Naive thymus-derived CD4-positive, alpha-beta T cell (primary cell): ENCODE measurements around the gene MLKL. TPM values are rescaled to one million over a fixed set of nuclear protein-coding genes. Genes with fewer than 3 reads are reported as not detected.

Experiments
- ATAC-seq: fragments of 150-1000 bp; cut with Tn5 transposase; 2 replicates; pipeline ENCODE4 v1.10.0; 2021; ENCODE audit warnings: mild to moderate bottlenecking, moderate library complexity
- CTCF ChIA-PET: fragments of 350-600 bp; sonication (Branson Sonifier 250); formaldehyde crosslinking; loops from one replicate; lab custom pipeline; 2021; ENCODE audit warnings: antibody characterized with exemption; lab: Charles Lee
- POLR2A ChIA-PET: fragments of 350-600 bp; sonication (Branson Sonifier 250); formaldehyde crosslinking; loops from one replicate; lab custom pipeline; 2021; ENCODE audit warnings: antibody characterized with exemption, inconsistent platforms; lab: Charles Lee
- DNase-seq, 9 donors: peaks; one replicate each; pipeline versions ENCODE4 v3.0.0 to v3.0.0-alpha.2; 2020 to 2022; ENCODE audit warnings: mixed read lengths in 1 of 9
- H3K27ac ChIP-seq: one replicate; pipeline ENCODE4 v1.7.0; 2013; ENCODE audit warnings: mild to moderate bottlenecking, low read depth, low read length, moderate library complexity
- H3K27me3 ChIP-seq, 2 donors: one replicate each; pipeline ENCODE4 v1.7.0; 2013; ENCODE audit warnings: low read length in 2 of 2, mild to moderate bottlenecking in 2 of 2, moderate library complexity in 2 of 2; ENCODE audit not compliant: control insufficient read depth in 2 of 2, insufficient read depth in 2 of 2
- H3K36me3 ChIP-seq, 3 experiments: 1 replicate in 2 of 3; 2 replicates in 1 of 3; pipeline ENCODE4 v1.7.0; 2013; ENCODE audit warnings: low read length in 3 of 3, mild to moderate bottlenecking in 3 of 3, moderate library complexity in 1 of 3; ENCODE audit not compliant: insufficient read depth in 3 of 3, control insufficient read depth in 2 of 3
- H3K4me1 ChIP-seq, 2 donors: one replicate each; pipeline ENCODE4 v1.7.0; 2013; ENCODE audit warnings: low read length in 2 of 2, mild to moderate bottlenecking in 2 of 2, moderate library complexity in 1 of 2; ENCODE audit not compliant: control insufficient read depth in 2 of 2, insufficient read depth in 2 of 2
- H3K4me3 ChIP-seq: 2 replicates; pipeline ENCODE4 v1.7.0; 2013; ENCODE audit warnings: mild to moderate bottlenecking, low read length
- H3K9me3 ChIP-seq, 3 experiments: 1 replicate in 2 of 3; 2 replicates in 1 of 3; pipeline ENCODE4 v1.7.0; 2013; ENCODE audit warnings: low read length in 3 of 3; ENCODE audit not compliant: control insufficient read depth in 2 of 3
- H3K27ac Mint-ChIP-seq, 9 donors: one replicate each; pipeline ENCODE4 v1.8.0; 2020 to 2022; ENCODE audit warnings: mixed read lengths in 9 of 9, mild to moderate bottlenecking in 8 of 9, moderate library complexity in 5 of 9, inconsistent platforms in 2 of 9
- H3K27me3 Mint-ChIP-seq, 5 donors: one replicate each; pipeline ENCODE4 v1.8.0; 2021 to 2022; ENCODE audit warnings: mixed read lengths in 5 of 5, mild to moderate bottlenecking in 1 of 5
- H3K36me3 Mint-ChIP-seq, 5 donors: one replicate each; pipeline ENCODE4 v1.8.0; 2020 to 2022; ENCODE audit warnings: mixed read lengths in 5 of 5, mild to moderate bottlenecking in 3 of 5, inconsistent platforms in 1 of 5
- H3K4me1 Mint-ChIP-seq, 7 donors: one replicate each; pipeline ENCODE4 v1.8.0; 2020 to 2022; ENCODE audit warnings: mixed read lengths in 7 of 7, mild to moderate bottlenecking in 3 of 7, inconsistent platforms in 1 of 7
- H3K4me3 Mint-ChIP-seq, 10 donors: one replicate each; pipeline ENCODE4 v1.8.0; 2020 to 2022; ENCODE audit warnings: mild to moderate bottlenecking in 10 of 10, mixed read lengths in 10 of 10, moderate library complexity in 6 of 10, inconsistent platforms in 2 of 10
- H3K9me3 Mint-ChIP-seq, 11 donors: one replicate each; pipeline ENCODE4 v1.8.0; 2020 to 2022; ENCODE audit warnings: mixed read lengths in 11 of 11, mild to moderate bottlenecking in 4 of 11, inconsistent platforms in 1 of 11, moderate library complexity in 1 of 11
- intact Hi-C, 2 donors: fragments of 100-400 bp; cut with micrococcal nuclease; formaldehyde crosslinking; loops; one replicate each; pipeline ENCODE4 v1.15.1; 2023
- polyA plus RNA-seq, 2 donors: library from polyadenylated mRNA; unstranded; fragments of 300-500 nt; fragmentation: Illumina TruSeq; gene quantifications; one replicate each; pipeline ENCODE4 v1.2.3, GENCODE V29; 2021
- total RNA-seq, 6 experiments: library from RNA in 5 of 6; stranded (reverse) in 5 of 6; gene quantifications; 1 replicate in 5 of 6; 2 replicates in 1 of 6; pipeline ENCODE4 v1.2.3 and lab custom pipeline; 2021 to 2026

The MLKL gene
- total and polyA plus RNA-seq, 7 experiments from 2014 or later, result 7.9 to 52.4 (median 36.3) TPM

- H3K36me3 Mint-ChIP-seq, result no peaks in the 10 kb centered on the region
Observed at GRCh38 chr16:74734361-74735161, 33.9 kb upstream of the MLKL start.

GRCh38 chr16:74732707-74733350, 32.2 kb upstream of the MLKL start:
- Histone ChIP-seq H3K27me3 (no peaks in the 10 kb centered on the region), H3K4me3 (no peak overlapping the region), H3K4me1 (peaks cover 0 to 7% of the 10 kb centered on the region in 2 donors), H3K27ac (no peak overlapping the region), H3K36me3 (no peaks in the 10 kb centered on the region), H3K9me3 (no peaks in the 10 kb centered on the region)
- ATAC-seq (no peak), DNase-seq (no peak)
- CTCF ChIA-PET, result no interaction called here
- no peak overlapping the region for H3K4me3 Mint-ChIP-seq
- H3K9me3 Mint-ChIP-seq, result peaks cover 0 to 3% (median 0%) of the 10 kb centered on the region in 11 donors
- H3K27me3 Mint-ChIP-seq, result peaks cover 0 to 1% (median 0%) of the 10 kb centered on the region in 5 donors
- POLR2A ChIA-PET, result no interaction called here
- no peaks in the 10 kb centered on the region for H3K36me3 Mint-ChIP-seq
- peaks cover 0 to 19% (median 17%) of the 10 kb centered on the region in 7 donors for H3K4me1 Mint-ChIP-seq
- peak overlapping the region in 1 of 9 donors; percentile 40 for H3K27ac Mint-ChIP-seq
- intact Hi-C loops, result no loop called here

More at GRCh38 chr16:74734361-74735161, 33.9 kb upstream of the MLKL start:
- H3K36me3 ChIP-seq, result no peaks in the 10 kb centered on the region
- POLR2A ChIA-PET, result interaction anchor here (0.6 kb wide), 1 partner anchor 8 kb away, joined by 3 read pairs; no protein-coding TSS in a partner anchor
- H3K27ac ChIP-seq, result no peak overlapping the region
- CTCF ChIA-PET, result no interaction called here
- H3K4me3 Mint-ChIP-seq, result no peak overlapping the region
- H3K27me3 ChIP-seq, result no peaks in the 10 kb centered on the region
- intact Hi-C loops, result no loop called here
- DNase-seq (no peak), ATAC-seq (no peak)
- no peak overlapping the region for H3K4me3 ChIP-seq
- peaks cover 0 to 3% (median 0%) of the 10 kb centered on the region in 11 donors for H3K9me3 Mint-ChIP-seq
- H3K9me3 ChIP-seq, result no peaks in the 10 kb centered on the region
- peaks cover 0 to 17% (median 14%) of the 10 kb centered on the region in 7 donors for H3K4me1 Mint-ChIP-seq
- H3K27ac Mint-ChIP-seq, result no peak overlapping the region
- peaks cover 0 to 7% of the 10 kb centered on the region in 2 donors for H3K4me1 ChIP-seq
- H3K27me3 Mint-ChIP-seq, result peaks cover 0 to 3% (median 0%) of the 10 kb centered on the region in 5 donors

DNA sequence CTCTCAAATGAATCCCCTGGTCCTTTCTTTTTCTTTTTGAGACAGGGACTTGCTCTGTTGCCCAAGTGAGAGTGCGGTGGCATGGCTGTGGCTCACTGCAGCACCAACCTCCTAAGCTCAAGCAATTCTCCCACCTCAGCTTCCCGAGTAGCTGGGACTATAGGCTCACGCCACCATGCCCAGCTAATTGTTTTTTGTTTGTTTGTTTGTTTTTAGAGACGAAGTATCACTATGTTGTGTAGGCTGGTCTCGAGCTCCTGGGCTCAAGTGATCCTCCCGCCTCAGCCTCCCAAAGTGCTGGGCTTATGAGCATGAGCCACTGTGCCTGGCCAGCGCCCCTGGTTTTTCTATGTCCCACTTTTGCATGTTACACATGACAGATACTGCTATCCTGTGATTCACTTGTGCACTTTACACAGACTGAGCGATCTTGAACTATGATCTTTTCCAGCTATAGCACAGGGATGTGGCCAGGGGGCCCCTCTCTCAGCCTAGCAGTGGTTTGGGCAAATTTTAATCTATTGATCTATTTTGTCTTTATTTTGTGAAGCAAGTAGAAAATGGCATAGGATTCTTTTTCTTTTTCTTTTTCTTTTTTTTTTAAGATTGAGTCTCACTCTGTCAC, 31.3 kb upstream of the MLKL start:
- no peak overlapping the region for H3K27ac Mint-ChIP-seq
- H3K27ac ChIP-seq, result no peak overlapping the region
- peaks cover 0 to 3% (median 0%) of the 10 kb centered on the region in 3 experiments for H3K9me3 ChIP-seq
- DNase-seq (no peak), ATAC-seq (no peak)
- no peak overlapping the region for H3K4me3 ChIP-seq
- intact Hi-C loops, result no loop called here
- H3K27me3 ChIP-seq, result no peaks in the 10 kb centered on the region
- no peaks in the 10 kb centered on the region for H3K36me3 ChIP-seq
- H3K9me3 Mint-ChIP-seq, result peaks cover 0 to 6% (median 3%) of the 10 kb centered on the region in 11 donors
- ChIA-PET CTCF (no interaction called here), POLR2A (no interaction called here)
- no peak overlapping the region for H3K4me3 Mint-ChIP-seq
- peaks cover 0 to 7% of the 10 kb centered on the region in 2 donors for H3K4me1 ChIP-seq
- H3K27me3 Mint-ChIP-seq, result peaks cover 0 to 1% (median 0%) of the 10 kb centered on the region in 5 donors
- peaks cover 0 to 19% (median 17%) of the 10 kb centered on the region in 7 donors for H3K4me1 Mint-ChIP-seq
- H3K36me3 Mint-ChIP-seq, result peaks cover 0 to 4% (median 0%) of the 10 kb centered on the region in 5 donors

DNA sequence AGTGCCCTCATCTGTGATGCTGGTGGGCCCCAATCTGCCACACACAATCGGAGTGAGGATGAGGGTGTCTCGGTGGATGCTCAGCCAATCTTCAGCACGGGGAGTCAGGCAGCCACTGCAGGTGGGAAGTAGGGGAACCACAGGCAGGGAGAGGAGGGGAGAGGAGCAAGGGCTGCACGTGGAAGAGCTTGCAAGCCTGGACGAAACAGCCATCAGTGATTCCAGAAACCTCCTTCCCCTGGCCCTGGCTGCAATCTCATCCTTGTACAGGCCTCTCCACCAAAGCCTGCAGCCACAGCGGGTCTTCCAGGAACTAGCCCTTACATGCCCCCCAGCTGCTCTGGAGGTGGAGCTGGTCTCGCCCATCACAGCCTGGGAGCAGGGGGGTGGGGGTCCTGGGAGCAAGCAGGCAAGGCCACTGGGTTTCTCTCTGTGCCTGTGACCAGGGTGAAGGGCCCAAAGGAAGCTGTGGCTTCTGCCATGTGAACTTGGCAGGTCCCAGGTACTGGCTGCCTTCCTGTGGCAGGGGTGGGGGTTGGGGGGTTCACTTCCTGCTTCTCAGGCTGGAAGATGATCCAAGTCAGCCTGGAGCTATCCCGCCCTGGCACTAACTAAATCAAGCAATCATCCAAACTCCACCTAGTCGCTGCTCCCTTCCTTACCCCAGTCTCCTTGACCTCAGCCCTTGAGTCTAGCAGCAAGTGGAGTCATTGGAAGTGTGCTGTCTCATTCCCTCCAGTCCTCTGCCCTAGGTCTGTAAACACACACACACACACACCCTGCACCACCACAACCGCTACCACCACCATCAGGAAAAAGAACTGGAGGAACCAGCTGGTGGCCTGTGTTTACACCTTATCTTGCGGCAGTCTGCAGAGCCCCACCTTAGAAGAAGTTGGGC, 29.4 kb upstream of the MLKL start:
- Histone ChIP-seq H3K4me3 (no peak overlapping the region), H3K36me3 (no peaks in the 10 kb centered on the region), H3K4me1 (peaks cover 0 to 7% of the 10 kb centered on the region in 2 donors), H3K27me3 (no peaks in the 10 kb centered on the region), H3K9me3 (peaks cover 0 to 7% (median 0%) of the 10 kb centered on the region in 3 experiments), H3K27ac (no peak overlapping the region)
- intact Hi-C loops, result no loop called here
- H3K4me3 Mint-ChIP-seq, result no peak overlapping the region
- peaks cover 0 to 19% (median 17%) of the 10 kb centered on the region in 7 donors for H3K4me1 Mint-ChIP-seq
- ATAC-seq (no peak), DNase-seq (no peak)
- peaks cover 0 to 12% (median 7%) of the 10 kb centered on the region in 11 donors for H3K9me3 Mint-ChIP-seq
- POLR2A ChIA-PET, result no interaction called here
- H3K27me3 Mint-ChIP-seq, result peaks cover 0 to 1% (median 0%) of the 10 kb centered on the region in 5 donors
- H3K36me3 Mint-ChIP-seq, result peaks cover 0 to 6% (median 0%) of the 10 kb centered on the region in 5 donors
- peak overlapping the region in 1 of 9 donors; percentile 50 for H3K27ac Mint-ChIP-seq
- CTCF ChIA-PET, result no interaction called here

GRCh38 chr16:74727903-74728302, 27.2 kb upstream of the MLKL start:
- ChIA-PET CTCF (no interaction called here), POLR2A (interaction anchor here (0.7 kb wide), 1 partner anchor 27 kb away, joined by 3 read pairs; the partner anchor contains the start of gene MLKL)
- Mint-ChIP-seq H3K4me1 (peaks cover 0 to 19% (median 17%) of the 10 kb centered on the region in 7 donors), H3K27me3 (peaks cover 0 to 4% (median 0%) of the 10 kb centered on the region in 5 donors), H3K36me3 (peaks cover 0 to 6% (median 0%) of the 10 kb centered on the region in 5 donors), H3K27ac (no peak overlapping the region), H3K4me3 (no peak overlapping the region), H3K9me3 (peaks cover 0 to 12% (median 7%) of the 10 kb centered on the region in 11 donors)
- no peak for DNase-seq
- H3K27me3 ChIP-seq, result no peaks in the 10 kb centered on the region
- no peak overlapping the region for H3K4me3 ChIP-seq
- peaks cover 0 to 7% (median 0%) of the 10 kb centered on the region in 3 experiments for H3K9me3 ChIP-seq
- no peak overlapping the region for H3K27ac ChIP-seq
- H3K4me1 ChIP-seq, result peaks cover 0 to 7% of the 10 kb centered on the region in 2 donors
- no peaks in the 10 kb centered on the region for H3K36me3 ChIP-seq
- intact Hi-C loops, result no loop called here
- no peak for ATAC-seq
